HS-27A (cell line): ENCODE results near the gene ELOF1.
"Not testable (repeated sequence)": the region's sequence is repeated elsewhere in the genome, so short reads cannot be mapped to it uniquely, and the experiment has no call there.

Source experiments
- DNase-seq: peaks from one replicate; pipeline ENCODE4 v3.0.0-alpha.2; 2012; ENCODE audit warnings: low read depth, missing footprints

The ELOF1 gene

DNA sequence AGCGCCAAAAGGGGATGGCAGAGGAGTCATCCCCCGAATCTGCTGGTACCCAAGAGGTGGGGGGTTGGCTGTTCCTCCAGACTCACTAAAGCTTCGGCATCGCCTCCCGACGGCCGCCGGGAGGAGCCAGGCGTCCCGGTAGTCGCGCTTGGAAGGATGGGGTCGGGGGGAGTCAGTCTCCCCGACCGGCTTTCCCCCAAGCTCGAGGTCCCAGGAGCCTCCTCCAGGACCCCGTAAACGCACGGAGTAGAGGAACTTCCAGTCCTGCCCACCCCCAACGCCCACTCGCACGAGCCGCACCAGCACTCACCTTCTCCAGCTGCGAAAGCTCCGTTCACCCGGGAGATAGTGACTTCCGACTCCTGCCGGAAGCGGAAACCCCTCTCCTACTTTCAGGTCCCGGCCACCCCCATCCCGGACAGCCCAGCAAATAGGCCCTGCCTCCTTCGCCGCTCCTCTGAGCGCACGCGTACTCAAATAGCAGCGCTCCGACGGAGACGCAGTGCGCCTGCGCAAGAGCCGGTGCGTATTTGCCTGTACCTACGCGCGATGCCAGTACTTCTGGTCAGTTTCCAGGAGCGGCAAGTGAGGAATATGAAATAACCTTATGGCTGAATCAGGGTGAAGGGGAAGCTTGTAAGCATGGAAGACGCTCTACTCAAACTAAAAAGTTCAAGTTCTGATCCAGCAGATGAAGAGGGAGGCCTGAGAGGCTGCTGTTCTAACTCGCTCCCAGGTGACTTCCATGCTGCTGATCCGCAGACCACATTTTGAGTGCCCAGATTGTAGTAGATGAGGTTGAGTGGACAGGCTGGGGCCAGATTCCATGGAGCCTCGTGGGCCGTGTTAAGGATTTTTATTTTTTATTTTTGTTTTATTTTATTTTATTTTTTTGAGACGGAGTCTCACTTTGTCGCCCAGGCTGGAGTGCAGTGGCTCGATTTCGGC lies at the start of gene ELOF1:
Gene ELOF1 (minus strand): TSS at position 350 of the 948 bp plus-strand sequence. CDS start 4,883 bp downstream, outside the sequence.
- peak; percentile 93 for DNase-seq

DNA sequence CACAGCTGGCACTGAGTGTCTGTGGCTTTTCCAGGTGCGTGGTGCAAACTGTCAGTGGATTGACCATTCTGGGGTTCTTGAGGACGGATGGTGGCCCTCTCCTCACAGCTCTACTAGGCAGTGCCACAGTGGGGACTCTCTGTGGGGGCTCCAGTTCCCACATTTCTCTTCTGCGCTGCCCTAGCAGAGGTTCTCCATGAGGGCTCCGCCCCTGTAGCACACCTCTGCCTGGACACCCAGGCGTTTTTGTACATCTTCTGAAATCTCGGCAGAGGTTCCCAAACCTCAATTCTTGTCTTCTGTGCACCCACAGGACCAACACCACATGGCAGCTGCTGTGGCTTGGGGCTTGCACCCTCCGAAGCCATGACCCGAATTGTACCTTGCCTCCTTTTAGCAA lies 47.5 kb upstream of the ELOF1 start:
- no peak for DNase-seq

DNA sequence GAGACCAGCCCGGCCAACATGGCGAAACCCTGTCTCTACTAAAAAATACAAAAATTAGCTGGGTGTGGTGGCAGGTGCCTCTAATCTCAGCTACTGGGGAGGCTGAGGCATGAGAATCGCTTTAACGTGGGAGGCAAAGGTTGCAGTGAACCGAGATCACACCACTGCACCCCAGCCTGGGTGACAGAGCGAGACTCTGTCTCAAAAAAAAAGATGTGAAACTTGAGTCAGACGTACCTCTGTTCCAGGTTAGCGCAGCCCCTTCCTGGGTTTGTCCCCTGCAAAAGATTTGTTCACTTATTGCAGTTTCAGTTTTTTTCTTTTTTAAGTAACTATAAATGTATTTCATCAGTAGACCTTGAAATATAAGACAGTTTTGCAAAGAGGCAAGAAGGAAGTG lies 40.7 kb upstream of the ELOF1 start:
- not testable (repeated sequence) for DNase-seq

DNA sequence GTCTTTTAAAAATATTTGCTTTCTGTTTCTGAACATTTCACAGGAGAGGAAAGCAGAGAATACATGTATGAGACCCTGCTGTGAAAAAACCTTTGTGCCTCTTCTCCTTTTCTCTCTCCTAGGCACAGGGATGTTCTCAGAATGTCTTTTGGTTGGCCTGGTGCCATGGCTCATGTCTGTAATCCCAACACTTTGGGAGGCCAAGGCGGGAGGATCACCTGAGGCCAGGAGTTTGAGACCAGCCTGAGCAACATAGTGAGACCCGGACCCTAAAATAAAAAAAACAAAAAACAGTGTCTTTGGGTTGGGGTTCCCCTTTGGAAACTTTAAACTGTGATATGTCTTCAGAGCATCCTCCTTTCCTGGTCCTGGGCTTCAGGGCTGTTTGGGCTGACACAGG lies 39.7 kb upstream of the ELOF1 start:
- DNase-seq, result no peak

DNA sequence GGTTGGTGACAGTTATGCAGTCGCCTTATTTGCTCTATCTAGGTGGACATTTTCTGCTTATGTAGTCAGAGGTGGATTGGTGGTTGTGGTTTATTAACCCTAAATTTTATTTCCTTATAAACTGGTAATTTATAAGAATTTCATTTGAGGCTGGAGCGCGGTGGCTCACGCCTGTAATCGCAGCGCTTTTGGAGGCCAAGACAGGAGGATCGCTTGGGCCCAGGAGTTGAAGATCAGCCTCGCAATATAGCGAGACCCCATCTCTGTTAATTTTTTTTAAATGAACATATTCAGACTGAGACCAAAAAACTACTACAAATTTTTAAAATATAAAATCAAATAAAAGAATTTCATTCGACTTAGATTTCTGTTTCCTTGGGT lies 39.1 kb upstream of the ELOF1 start:
- no peak for DNase-seq

DNA sequence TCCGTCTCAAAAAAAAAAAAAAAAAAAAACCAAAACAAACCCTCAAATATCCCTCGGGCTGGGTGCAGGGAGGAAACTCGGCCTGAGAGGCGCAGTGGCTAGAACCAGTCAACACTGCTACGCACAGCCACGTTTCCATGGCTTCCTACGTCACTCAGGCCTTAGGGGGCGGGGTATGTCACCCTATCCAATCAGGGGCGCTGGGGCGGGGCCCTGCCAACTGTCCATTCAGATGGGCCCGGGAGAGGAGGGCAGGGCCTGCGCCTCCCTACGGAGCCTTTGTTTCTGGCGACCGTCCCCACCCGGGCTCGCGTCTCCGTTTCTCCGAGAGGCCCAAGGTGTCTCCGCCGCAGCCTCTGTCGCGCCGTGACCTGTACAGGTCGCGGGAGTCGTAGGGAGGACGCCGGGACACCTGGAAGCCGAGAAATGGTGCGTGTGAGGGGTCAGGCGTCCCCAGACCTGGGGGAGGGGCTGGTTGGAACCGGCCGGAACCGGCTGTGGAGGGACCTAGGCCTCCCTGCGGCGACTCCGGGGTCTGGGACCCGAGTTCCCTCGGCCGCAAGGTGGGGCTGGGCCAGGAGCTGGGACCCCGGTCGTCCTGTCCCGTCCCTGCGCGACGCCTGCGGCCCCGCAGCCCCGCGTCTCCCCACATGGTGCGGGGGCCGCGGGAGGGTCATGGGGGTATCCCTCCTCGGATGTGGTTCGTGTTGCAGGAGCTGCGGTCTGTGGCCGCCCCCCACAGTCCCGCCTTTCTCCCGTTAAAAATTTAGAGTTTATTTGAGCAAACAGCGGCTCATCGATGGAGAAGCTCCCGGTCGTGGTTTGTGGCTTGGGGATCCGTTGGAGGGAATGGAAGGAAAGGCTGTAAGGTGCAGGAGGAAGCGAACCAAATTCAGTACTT lies 38.4 kb upstream of the ELOF1 start, which contains the start of gene ZNF627:
Gene ZNF627 (plus strand): TSS at position 282 of the 901 bp plus-strand sequence. CDS start 145 bp downstream, at position 427.
- peak; percentile 89 for DNase-seq

DNA sequence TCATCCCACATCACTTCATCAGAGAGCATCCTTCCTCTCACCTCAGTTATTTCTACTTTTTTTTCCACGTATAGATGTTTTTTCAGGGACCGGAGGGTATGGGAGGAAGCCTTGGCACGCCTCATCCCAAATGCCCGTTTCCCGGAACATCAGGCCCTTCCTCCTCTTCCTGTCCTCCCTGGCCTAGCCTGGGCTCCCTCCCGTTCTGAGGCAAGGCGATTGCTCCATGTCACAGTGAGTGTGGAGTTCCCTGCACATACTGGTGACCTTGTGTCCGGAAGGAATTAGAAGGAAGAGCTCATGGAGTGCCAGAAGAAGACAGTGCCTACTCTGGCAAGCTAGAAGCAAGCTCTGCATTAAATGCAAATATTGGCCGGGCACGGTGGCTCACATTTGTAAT lies 37.1 kb upstream of the ELOF1 start:
- DNase-seq, result no peak

DNA sequence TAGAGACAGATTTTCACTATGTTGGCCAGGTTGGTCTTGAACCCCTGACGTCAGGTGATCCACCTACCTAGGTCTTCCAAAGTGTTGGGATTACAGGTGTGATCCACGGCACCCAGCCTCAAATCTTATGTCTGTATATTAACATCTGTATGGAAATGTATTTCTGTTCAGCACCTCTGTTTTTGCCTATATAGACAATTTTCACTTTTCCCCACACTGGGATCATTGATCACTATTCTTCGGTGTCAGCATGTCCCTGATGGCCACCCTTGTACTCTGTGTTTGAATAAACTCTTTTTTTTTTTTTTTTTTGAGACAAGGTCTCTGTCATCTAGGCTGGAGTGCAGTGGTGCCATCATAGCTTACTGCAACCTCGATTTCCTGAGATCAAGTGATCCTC lies 35.1 kb upstream of the ELOF1 start:
- no peak for DNase-seq

DNA sequence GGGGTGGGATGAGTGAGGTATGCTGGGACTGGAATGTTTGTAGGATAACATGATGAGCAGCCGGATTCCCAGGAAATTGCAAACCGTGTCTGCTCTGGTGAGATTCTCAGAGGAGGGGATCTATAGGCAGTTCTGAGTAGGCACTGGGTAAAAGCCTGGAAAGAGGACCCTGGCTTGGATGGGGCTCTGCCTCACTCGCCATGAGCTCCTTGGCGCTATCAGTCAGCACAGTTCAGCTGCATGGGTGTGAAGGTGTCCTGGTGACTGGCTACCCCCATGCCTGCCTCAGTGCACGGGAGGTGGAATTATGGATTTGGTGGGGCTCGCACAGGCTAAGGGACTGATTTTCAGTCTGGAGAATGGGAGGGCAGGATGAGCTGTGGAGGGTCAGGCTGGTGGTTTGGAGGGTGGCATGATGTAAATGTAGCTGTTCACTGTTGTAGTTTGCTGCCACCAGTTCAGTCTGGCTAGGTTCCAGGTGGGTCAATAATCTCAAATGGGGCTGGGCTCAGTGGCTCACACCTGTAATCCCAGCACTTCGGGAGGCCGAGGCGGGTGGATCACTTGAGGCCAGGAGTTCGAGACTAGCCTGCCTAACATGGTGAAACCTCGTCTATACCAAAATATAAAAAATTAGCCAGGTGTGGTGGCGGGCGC lies 29.1 kb upstream of the ELOF1 start:
- DNase-seq, result no peak

DNA sequence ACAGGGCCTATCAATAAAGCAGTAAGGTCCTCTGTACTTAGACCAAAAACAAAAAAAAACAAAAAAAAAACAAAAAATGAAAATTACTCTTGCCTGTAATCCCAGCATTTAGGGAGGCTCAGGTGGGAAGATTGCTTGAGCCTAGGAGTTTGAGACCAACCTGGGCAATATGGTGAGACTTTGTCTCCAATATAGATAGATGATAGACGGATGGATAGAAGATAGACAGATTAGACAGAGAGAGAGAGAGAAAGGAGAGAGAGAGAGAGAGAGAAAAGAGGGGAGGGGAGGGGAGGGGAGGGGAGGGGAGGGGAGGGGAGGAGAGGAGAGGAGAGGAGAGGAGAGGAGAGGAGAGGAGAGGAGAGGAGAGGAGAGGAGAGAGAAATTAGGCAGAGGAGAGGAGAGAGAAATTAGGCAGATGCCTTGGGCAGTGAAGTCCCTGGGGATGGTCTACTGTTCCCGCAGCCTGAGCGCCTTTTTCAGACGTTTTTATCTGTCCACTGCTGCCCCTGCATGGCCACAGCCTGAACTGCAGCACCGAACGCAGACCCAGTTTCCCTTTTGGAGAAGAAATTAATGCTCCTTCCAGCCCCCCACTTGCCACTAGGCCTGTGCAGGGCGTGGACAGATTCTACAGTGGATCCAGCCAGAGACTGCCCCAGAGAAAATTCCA lies 28.4 kb upstream of the ELOF1 start:
- peak; percentile 31 for DNase-seq

DNA sequence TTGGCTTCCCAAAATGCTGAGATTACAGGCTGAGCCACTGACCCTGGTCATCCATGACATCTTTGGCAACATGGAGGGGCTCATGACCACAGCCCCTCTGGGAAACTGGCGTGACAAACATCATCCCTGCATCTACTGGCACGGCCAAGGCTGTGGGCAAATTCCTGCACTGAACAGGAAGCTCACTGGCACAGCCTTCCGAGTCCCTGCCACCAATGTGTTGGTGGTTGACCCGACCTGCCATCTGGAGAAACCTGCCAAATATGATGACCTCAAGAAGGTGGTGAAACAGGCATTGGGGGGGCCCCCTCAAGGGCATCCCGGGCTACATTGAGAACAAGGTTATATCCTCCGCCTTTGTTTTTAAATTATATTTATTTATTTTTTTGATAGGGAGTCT lies 27.3 kb upstream of the ELOF1 start:
- DNase-seq, result no peak

DNA sequence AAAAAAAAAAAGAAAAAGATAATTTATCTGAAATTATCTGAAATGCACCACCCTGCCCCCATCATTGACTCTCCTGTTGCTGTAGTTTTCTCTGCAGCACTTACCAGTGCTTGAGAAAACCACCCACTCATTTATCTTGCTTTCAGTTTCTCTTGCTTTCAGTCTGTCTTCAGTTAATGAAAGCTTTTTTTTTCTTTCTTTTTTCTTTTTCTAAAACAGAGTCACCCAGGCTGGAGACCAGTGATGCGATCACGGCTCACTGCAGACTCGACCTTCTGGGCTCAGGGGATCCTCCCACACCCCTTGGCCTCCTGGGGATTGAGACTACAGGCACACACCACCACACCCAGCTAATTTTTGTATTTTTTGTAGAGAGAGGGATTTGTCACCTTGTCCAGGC lies 22.7 kb upstream of the ELOF1 start:
- no peak for DNase-seq

DNA sequence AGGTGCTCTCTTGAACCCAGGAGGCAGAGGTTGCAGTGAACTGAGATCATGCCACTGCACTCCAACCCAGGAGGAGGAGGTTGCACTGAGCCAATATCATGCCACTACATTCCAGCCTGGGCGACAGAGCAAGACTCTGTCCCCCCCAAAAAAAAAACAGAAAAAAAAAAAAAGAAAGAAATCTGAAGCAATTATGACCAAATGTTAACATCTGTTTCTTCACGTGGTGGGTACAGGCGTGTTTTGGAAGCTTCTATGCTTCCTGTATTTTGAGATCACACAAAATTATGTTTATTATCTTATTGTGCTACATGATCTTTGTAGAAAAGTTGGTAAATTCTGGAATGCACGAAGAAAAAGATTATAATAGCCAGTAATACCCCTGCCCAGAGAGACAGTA lies 21.1 kb upstream of the ELOF1 start:
- DNase-seq, result no peak

DNA sequence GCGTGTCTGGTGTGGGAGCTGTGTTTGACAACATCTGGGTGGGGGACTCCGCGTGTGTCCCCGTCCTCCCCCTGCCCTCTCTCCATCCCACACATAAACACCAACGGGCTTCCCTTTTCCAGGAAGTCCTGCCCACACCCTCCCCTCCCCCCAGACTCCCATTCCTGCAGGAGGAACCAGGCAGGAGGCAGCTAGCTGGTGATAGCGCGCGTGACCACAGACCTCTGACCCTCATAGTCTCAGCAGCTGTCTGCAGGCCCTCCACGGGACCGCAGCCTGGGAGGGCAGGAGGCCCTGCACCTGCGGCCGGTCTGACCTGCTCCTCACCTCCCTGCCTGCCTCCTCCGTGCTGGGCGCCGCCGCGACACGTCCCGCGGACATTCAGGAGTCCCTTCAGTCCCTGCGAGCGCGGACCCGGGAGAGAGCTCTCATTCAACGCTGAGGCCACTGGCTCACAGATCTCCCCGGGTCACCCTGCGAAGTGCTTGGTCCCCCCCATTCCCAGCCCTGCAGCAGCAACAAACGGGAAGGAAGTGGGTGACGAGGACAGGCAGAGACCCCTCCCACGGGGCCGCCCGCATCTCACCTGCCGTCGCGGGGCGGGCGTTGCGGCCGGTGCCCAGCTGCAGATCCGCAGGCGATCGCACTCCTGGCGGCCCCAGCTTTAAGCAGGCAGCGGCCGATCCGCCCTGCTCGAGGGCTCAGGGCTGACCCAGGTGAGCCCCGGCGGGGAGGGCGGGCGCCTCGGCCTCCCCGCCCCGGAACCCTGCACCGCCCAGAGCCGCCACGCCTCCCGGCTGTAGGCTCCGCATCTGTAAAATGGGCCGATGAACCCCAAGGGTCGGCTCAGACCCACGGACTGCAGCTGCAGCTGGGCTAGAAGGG lies 19.5 kb upstream of the ELOF1 start:
- DNase-seq, result no peak

DNA sequence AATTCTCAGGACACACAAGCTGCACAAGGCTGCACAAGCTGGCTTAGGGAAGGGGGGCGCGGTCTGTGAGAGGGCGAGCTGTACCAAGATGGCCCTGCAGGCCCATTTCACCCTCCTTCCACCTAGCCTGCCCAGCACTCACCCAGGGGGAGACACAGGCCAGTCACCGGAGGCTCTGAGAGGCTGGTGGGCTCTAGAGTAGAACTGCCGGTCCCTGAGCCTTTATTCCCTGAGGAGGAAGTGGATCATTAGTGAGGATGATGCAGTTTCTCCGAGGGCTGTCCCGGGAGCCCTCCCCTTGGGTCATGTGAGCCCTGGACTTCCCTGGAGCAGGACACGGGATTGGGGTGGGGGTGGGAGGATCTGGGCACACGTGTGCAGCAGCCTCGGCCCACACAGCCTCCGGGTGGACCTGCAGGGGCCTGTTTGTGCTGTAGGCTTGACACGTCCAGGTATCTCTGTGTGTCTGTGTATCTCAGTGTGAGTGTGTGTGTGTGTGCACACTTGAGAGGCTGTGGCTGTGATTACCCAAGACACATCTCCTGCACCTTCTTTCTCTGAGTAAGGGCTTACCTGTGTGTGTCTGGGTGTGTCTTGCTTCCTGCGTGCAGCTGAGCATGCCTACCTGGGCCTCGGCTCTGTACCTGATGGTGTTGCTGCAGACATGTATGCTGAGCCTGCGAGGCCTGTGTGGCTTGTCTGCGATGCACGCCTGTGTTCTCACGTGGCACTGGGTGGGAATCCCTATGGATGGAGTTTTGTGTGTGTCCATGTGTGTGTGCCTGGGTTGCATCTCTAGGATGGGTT lies 18.6 kb upstream of the ELOF1 start, which contains the start of gene ACP5:
Gene ACP5 (minus strand): TSS at position 195 of the 807 bp plus-strand sequence. CDS start 328 bp downstream, outside the sequence.
- no peak for DNase-seq

DNA sequence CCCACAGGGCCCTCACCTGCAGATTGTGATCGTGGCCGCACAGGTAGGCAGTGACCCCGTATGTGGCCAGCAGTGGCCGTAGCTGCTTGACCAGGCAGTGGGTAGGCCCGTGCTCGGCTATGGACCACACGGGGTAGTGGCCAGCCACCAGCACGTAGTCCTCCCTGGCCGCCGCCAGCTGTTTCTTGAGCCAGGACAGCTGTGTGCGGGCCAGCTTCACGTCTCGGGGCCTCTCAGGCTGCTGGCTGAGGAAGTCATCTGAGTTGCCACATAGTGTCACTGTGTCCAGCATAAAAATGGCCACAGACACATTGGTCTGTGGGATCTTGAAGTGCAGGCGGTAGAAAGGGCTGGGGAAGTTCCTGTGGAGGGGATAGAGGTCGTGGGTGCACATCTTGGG lies 17.2 kb upstream of the ELOF1 start:
- no peak for DNase-seq

DNA sequence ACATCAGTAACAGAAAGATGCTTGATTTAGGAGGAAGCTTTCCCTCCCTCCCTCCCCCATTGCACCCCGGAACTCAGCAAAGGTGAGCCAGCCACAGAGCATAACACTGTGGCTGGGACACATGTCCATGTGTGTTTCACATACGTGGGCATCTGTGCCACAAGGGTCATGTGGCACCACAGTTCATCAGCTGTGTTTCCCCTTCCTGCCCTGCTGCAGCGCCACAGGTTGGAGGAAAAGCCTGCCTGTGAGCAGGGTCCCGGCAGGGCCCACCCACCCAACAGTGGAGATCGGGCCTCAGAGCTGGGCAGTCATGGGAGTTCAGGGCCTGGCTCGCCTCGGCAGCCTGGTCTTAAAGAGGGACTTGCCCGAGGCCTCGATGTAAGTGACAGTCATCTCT lies 15.7 kb upstream of the ELOF1 start:
- DNase-seq, result no peak

DNA sequence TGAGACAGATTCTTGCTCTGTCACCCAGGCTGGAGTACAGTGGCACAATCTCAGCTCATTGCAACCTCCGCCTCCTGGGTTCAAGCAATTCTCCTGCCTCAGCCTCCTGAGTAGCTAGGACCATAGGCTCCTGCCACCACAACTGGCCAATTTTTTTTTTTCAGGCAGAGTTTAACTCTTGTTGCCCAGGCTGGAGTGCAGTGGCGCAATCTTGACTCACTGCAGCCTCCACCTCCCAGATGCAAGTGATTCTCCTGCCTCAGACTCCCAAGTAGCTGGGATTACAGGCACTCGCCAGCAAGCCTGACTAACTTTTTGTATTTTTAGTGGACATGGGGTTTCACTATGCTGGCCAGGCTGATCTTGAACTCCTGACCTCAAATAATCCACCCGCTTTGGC lies 14.7 kb upstream of the ELOF1 start:
- DNase-seq, result not testable (repeated sequence)

DNA sequence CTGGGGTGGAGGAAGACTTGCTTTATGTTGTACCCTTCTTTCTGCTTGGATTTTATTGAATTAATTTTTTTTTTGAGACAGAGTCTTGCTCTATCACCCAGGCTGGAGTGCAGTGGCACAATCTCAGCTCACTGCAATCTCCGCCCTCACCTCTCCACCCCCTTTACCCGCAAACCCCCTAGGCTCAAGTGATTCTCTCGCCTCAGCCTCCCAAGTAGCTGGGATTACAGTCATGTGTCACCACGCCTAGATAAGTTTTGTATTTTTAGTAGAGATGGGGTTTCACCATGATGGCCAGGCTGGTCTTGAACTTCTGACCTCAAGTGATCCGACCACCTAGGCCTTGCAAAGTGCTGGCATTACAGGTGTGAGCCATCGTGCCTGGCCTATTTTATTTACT lies 14.3 kb upstream of the ELOF1 start:
- DNase-seq, result not testable (repeated sequence)

DNA sequence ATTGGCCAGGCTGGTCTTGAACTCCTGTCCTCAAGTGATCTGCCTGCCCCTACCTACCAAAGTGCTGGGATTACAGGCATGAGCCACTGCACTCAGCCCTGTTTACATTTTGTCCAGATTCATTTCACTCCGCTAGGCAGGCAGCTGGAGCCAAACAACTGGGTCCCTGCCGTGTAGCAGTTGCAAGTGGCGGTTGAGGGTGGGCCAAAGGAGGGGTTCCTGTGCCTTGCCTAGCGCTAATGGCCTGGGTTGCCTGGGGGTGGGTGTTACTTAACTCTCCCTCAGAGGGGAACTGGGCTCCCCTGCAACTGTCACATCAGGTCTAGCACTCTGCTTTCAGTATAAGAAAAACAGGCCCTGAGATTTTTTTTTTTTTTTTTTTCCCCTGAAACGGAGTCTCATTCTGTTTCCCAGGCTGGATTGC lies 11.0 kb upstream of the ELOF1 start:
- DNase-seq, result no peak
